Measurements from ENCODE around the gene CFAP69.

The CFAP69 gene

GRCh38 chr7:90244909-90245851, at the start of gene CFAP69:
TSS of gene CFAP69 (plus strand) at chr7:90245174. CDS start at chr7:90245425, 251 bp downstream.
- peak; percentile 79 for DNase-seq

- no peak for DNase-seq
These were observed 43.3 kb upstream of the CFAP69 start for GRCh38 chr7:90201500-90202195.

GRCh38 chr7:90207956-90208355, 37.0 kb upstream of the CFAP69 start:
- no peak for DNase-seq

DNA sequence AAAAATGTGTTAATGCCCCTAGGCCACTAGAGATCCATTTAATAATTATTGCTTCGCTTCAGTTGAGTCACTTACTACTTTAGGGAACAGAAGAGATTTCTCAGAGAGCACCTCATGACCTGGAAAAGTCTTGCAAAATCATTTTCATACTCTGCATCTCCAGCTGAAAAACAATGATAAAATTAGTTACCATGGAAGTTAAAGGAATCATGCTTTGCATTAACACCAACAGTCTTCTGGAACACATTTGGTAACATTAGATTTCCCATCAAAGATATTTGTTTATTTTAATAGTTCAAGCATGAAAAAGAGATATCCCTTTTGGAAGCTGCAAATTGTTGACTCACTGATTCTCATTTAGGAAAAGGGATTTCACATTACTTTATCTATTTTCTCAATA, 35.2 kb upstream of the CFAP69 start:
- no peak for DNase-seq

- DNase-seq = no peak
These were observed 34.5 kb upstream of the CFAP69 start for GRCh38 chr7:90210475-90210874.

- no peak for DNase-seq
These were observed 34.0 kb upstream of the CFAP69 start for GRCh38 chr7:90210981-90211380.

DNA sequence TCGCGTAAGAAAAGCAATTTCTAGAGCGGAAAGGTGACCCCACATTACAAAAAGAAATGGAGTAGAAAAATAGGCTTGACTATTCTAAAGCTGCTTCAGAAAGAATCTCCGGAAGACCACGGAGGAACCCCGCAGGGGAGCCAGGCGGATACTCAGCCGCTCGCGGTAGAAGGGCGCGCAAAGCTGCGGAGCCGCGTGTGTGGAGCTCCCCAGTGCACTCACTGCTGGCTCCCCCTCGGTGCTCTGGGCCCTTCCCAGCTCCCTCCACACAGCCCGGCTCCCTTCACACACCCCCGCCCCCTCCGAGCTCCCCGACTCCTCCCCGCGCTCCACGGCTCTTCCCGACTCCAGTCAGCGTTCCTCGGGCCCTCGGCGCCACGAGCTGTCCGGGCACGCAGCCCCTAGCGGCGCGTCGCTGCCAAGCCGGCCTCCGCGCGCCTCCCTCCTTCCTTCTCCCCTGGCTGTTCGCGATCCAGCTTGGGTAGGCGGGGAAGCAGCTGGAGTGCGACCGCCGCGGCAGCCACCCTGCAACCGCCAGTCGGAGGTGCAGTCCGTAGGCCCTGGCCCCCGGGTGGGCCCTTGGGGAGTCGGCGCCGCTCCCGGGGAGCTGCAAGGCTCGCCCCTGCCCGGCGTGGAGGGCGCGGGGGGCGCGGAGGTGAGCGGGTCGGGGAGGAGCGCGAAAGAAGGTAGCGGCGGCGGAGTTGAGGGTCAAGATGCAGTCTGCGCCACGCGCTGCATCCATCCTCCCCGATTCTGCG, 33.4 kb upstream of the CFAP69 start, which contains the start of gene STEAP2:
Gene STEAP2 (plus strand): TSS at position 350 of the 758 bp plus-strand sequence. CDS start 13,343 bp downstream, outside the sequence.
- DNase-seq = peak; percentile 72

DNA sequence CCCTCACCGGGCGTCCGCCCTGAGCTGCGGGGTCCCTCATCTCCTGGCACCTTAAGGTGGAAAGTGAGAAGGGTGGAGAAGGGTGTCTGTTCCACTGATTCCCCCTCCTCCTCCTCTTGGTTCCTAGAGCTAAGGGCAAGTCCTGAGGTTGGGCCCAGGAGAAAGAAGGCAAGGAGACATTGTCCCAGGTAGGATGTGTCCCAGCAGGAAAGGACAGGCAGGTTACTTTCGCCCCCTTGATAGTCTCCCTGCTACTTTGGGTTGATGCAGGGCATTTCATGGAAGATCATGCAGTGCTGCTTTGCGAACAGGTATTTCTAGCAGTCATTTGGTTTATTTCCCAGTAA, 32.9 kb upstream of the CFAP69 start:
- DNase-seq = no peak

- no peak for DNase-seq
These were observed 31.5 kb upstream of the CFAP69 start for GRCh38 chr7:90213521-90213920.

DNA sequence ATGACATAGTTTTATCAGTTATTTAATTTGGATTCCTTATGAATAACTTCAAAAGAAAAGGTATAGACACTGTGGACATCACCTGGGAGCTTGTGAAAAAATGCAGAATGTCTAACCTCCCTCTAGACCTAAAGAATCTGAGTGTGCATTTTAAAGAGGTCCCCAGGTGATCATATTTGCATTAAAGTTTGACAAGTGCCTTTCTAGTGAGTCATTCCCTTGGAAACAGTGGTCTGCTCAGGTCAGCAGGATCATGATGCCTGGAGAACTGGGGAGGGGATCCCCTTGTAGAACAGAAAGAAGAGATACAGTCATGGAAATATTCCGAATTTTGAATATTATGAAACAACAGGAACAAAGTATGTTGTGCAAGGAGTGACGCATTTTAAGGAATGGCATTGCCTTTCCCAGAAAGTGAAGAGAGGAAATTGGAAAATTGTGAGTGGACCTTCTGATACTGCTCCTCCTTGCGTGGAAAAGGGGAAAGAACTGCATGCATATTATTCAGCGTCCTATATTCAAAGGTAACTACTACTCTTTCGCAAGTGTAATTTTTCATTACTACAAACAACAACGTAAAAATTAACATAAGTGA, 28.8 kb upstream of the CFAP69 start:
- DNase-seq = peak; percentile 28

- peak; percentile 8 for DNase-seq
These were observed 28.2 kb upstream of the CFAP69 start for GRCh38 chr7:90216771-90217170.

DNA sequence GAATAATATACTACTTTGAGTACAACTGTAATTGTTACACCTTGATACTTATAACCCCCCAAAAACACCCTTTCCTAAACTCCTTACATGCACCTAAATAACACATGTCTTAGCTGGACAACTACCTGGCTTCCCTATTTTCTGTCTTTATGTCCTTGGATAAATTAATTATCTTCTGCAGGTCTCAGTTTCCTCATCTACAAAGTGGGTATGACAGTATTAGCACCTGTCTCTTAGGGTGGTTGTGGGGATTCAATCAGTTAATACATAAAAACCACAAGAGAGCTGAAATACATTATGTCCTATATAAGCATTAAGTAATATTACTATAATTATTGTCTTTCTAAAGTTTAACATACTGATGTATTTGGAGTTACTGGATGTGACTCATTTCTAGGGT, 22.6 kb upstream of the CFAP69 start:
- DNase-seq = no peak

GRCh38 chr7:90222811-90223725, 21.9 kb upstream of the CFAP69 start:
- DNase-seq = no peak

- no peak for DNase-seq
These were observed 20.8 kb upstream of the CFAP69 start for GRCh38 chr7:90224195-90224594.

- no peak for DNase-seq
These were observed 19.8 kb upstream of the CFAP69 start for GRCh38 chr7:90225181-90225580.

DNA sequence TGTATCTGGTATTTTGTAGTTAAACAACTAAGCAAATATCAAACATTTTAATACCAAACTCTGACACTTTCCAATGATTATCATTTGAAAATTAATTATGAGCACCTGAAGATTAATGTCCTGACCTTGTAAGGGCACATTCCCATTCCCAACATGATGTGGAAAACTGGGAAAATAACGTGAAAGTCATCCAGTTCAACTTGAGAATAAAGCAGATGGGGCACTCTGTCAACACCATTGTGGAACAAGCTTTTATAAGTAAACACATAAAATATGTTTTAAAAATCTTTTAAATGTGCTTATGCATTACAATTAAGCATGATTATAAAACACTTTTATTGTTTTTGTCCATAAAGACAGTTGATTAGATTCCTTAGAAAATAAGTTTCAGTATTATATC, 19.4 kb upstream of the CFAP69 start:
- no peak for DNase-seq

DNA sequence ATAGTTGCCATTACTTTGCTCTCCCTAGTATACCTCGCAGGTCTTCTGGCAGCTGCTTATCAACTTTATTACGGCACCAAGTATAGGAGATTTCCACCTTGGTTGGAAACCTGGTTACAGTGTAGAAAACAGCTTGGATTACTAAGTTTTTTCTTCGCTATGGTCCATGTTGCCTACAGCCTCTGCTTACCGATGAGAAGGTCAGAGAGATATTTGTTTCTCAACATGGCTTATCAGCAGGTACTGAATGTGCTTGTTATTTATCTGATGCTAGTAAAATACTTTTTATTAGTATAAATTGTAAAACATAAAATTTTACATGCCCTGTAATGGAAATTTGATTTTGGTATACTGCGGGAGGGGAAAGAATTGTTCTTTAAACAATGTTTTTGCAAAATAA, 17.7 kb upstream of the CFAP69 start:
- no peak for DNase-seq

- no peak for DNase-seq
These were observed 15.3 kb upstream of the CFAP69 start for GRCh38 chr7:90229682-90230081.

DNA sequence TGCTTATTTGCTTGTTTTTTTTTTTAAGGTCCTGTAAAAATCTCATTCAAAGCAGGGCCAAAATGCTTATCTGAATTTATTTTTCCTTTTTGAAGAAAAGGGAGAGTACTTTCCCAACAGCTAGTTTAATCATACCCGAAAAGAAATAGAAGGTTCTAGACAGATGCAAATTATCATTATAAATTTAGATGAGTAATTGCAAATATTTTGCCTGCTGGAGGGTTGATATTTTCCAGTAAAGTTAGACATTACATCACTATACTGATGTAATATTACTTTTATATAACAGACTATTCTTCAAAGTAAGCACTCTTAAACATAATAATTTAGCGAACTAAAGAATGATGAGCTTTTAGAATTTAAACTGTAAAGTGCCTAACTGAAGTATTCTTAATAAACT, 14.1 kb upstream of the CFAP69 start:
- no peak for DNase-seq

DNA sequence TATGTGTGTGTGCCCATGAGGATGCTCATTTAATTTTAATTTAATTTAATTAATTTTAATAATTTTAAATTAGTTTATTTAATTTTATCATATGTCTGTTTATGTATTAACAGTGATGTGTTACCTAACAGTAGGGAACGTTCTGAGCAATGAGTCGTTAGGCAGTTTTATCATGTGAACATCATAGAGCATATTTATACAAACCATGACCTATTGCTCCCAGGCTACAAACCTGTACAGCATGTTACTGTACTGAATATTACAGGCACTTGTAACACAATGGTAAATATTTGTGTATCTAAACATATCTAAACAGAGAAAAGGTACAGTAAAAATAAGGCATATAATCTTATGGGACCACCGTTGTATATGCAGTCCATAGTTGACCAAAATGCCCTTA, 13.7 kb upstream of the CFAP69 start:
- DNase-seq = no peak

- no peak for DNase-seq
These were observed 12.5 kb upstream of the CFAP69 start for GRCh38 chr7:90232430-90232829.

DNA sequence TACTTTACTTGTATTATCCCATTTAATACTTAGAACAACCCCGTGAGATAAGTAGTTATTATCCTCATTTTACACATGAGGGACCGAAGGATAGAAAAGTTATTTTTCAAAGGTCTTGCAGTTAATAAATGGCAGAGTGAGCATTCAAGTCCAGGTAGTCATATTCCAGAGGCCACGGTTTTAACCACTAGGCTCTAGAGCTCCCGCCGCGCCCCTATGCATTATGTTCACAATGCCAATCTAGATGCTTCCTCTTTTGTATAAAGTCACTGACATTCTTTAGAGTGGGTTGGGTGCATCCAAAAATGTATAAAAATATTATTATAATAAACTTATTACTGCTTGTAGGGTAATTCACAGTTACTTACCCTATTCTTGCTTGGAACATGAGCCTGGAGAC, 11.4 kb upstream of the CFAP69 start:
- no peak for DNase-seq
